PC-9 (cell line): ENCODE data around the gene IL1R1. TPM values are rescaled to one million over a fixed set of nuclear protein-coding genes. Genes with fewer than 3 reads are reported as not detected.

Experiments
- BruUV-seq: library from RNA; stranded (reverse); fragments of 400-500 nt; replicated peaks from 2 replicates; lab custom pipeline; 2021; lab: Mats Ljungman, UMichigan
- CTCF ChIA-PET: fragments of 300-600 bp; sonication (Branson Sonifier 250); formaldehyde crosslinking; loops from one replicate; lab custom pipeline; 2022; ENCODE audit warnings: antibody characterized with exemption; lab: Charles Lee
- POLR2A ChIA-PET: fragments of 300-600 bp; sonication (Branson Sonifier 250); formaldehyde crosslinking; loops from one replicate; lab custom pipeline; 2022; ENCODE audit warnings: antibody characterized with exemption; ENCODE audit not compliant: unreplicated experiment; lab: Charles Lee
- DNase-seq, 2 experiments: peaks; one replicate each; pipeline versions ENCODE4 v3.0.0 to v3.0.0-alpha.2; 2015 to 2022; ENCODE audit warnings: mixed read lengths in 1 of 2
- H2AFZ ChIP-seq: fragments of 200-600 bp; sonication (generic); 2 replicates; pipeline ENCODE4 v1.8.1; 2017; ENCODE audit warnings: antibody characterized with exemption
- H3F3A ChIP-seq: fragments of 200-600 bp; sonication (generic); 2 replicates; pipeline ENCODE4 v1.8.1; 2017; ENCODE audit warnings: antibody characterized with exemption, mild to moderate bottlenecking, low read depth; ENCODE audit not compliant: insufficient read depth
- H3K27ac ChIP-seq: fragments of 200-600 bp; sonication (generic); 2 replicates; pipeline ENCODE4 v1.6.1; 2016; ENCODE audit warnings: mixed run types
- H3K27me3 ChIP-seq: fragments of 200-600 bp; sonication (generic); 2 replicates; pipeline ENCODE4 v1.6.1; 2016; ENCODE audit warnings: low read depth, mixed run types; ENCODE audit not compliant: insufficient read depth
- H3K36me3 ChIP-seq: fragments of 200-600 bp; sonication (generic); 2 replicates; pipeline ENCODE4 v1.6.1; 2016; ENCODE audit warnings: low read depth, mixed run types
- H3K4me1 ChIP-seq: fragments of 200-600 bp; sonication (generic); replicated peaks from 2 replicates; pipeline ENCODE4 v1.6.1; 2016; ENCODE audit warnings: mixed run types; ENCODE audit not compliant: insufficient read depth
- H3K4me2 ChIP-seq: fragments of 200-600 bp; sonication (generic); 2 replicates; pipeline ENCODE4 v1.6.1; 2017; ENCODE audit warnings: mixed run types
- H3K4me3 ChIP-seq: fragments of 200-600 bp; sonication (generic); 2 replicates; pipeline ENCODE4 v1.6.1; 2016; ENCODE audit warnings: mixed run types
- H3K79me2 ChIP-seq: fragments of 200-600 bp; sonication (generic); 2 replicates; pipeline ENCODE4 v1.6.1; 2017; ENCODE audit warnings: low read depth, mixed run types
- H3K9me2 ChIP-seq: fragments of 200-600 bp; sonication (generic); 2 replicates; pipeline ENCODE4 v1.8.1; 2017; ENCODE audit warnings: mild to moderate bottlenecking; ENCODE audit not compliant: insufficient read depth
- H3K9me3 ChIP-seq: fragments of 200-600 bp; sonication (generic); 2 replicates; pipeline ENCODE4 v1.8.1; 2016; ENCODE audit warnings: low read depth; ENCODE audit not compliant: insufficient read depth
- H4K20me1 ChIP-seq: fragments of 200-600 bp; sonication (generic); 2 replicates; pipeline ENCODE4 v1.8.1; 2017; ENCODE audit not compliant: insufficient read depth
- EZH2 ChIP-seq: fragments of 200-600 bp; sonication (generic); IDR thresholded peaks from 2 replicates; pipeline ENCODE4 v1.8.0; 2017; ENCODE audit warnings: antibody characterized with exemption, low read depth
- intact Hi-C: fragments of 100-400 bp; cut with micrococcal nuclease; formaldehyde crosslinking; loops from one replicate; pipeline ENCODE4 v1.10.0; 2022; ENCODE audit not compliant: unreplicated experiment
- total RNA-seq: library from RNA; stranded (reverse); gene quantifications from 2 replicates; pipeline ENCODE4 v1.2.3, GENCODE V29; 2021
- TF ChIP-seq, protein P1 (sequence below): fragments of 200-600 bp; sonication (generic); conservative IDR thresholded peaks from 2 replicates; pipeline ENCODE4 v1.6.1; 2017; ENCODE audit warnings: mixed run types, antibody characterized with exemption, mild to moderate bottlenecking, moderate library complexity

IL1R1 gene
- total RNA-seq, 1 experiment from 2014 or later = 6.5 TPM

DNA sequence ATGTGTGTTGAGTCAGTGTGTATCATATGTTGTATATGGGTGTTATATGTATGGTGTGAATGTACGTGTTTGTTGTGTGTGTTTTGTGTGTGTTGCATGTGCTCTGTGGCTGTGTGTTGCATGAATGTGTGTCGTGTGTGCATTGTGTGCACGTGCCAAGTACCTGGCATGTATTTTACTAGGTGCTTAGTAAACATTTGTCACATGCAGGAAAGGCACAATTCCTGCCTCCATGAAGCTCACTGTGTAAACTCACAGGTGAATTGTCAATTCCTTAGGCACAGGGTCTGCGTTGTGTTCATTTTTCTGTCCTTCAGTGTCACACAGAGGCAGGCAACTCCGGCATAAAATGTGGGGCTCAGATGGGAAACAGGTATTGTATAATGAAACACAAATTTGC is 22.3 kb upstream of the IL1R1 start:
- no peak for DNase-seq
- no peaks in the 10 kb centered on the region for H3K27me3 ChIP-seq
- peaks cover 2% of the 10 kb centered on the region; the same call in 1 of the 2 replicates for H3K9me3 ChIP-seq
- H3K79me2 ChIP-seq = no peaks in the 10 kb centered on the region
- BruUV-seq = no TSS peak
- intact Hi-C loops = no loop called here
- no peak overlapping the region for H2AFZ ChIP-seq
- H3K4me3 ChIP-seq = no peak overlapping the region
- peaks cover 15% of the 10 kb centered on the region for H3F3A ChIP-seq
- POLR2A ChIA-PET = interaction anchor here (0.6 kb wide), 1 partner anchor 352 kb away, joined by 10 read pairs; no protein-coding TSS in a partner anchor
- H3K27ac ChIP-seq = no peak overlapping the region
- H3K9me2 ChIP-seq = no peaks in the 10 kb centered on the region
- CTCF ChIA-PET = no interaction called here
- H4K20me1 ChIP-seq = no peaks in the 10 kb centered on the region
- H3K4me1 ChIP-seq = peaks cover 20% of the 10 kb centered on the region
- H3K4me2 ChIP-seq = no peak overlapping the region
- no peaks in the 10 kb centered on the region for H3K36me3 ChIP-seq
- TF ChIP-seq, protein P1, sequence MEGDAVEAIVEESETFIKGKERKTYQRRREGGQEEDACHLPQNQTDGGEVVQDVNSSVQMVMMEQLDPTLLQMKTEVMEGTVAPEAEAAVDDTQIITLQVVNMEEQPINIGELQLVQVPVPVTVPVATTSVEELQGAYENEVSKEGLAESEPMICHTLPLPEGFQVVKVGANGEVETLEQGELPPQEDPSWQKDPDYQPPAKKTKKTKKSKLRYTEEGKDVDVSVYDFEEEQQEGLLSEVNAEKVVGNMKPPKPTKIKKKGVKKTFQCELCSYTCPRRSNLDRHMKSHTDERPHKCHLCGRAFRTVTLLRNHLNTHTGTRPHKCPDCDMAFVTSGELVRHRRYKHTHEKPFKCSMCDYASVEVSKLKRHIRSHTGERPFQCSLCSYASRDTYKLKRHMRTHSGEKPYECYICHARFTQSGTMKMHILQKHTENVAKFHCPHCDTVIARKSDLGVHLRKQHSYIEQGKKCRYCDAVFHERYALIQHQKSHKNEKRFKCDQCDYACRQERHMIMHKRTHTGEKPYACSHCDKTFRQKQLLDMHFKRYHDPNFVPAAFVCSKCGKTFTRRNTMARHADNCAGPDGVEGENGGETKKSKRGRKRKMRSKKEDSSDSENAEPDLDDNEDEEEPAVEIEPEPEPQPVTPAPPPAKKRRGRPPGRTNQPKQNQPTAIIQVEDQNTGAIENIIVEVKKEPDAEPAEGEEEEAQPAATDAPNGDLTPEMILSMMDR = no peak
- TF ChIP-seq EZH2 = no peak

DNA sequence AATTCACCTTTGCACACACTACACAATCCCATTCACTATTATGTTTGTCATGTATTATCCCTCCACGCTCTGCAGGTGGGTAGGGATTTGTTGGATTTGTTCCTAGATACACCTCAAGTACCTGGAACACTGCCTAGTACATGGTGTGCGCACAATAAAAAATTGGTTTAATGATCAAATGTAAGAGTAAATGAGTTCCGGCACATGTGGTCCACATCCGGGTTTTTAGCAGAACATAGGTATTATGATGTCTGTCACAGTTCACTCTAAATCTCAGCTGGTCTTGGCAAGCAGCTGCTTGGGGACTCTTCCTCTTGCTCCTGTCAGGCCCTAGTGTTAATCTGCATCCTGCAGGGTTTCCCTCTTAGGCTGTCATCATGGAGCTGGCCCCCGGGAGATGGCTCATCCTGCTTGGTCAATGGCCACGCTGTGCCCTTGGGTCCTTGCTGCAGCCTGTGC is 21.8 kb upstream of the IL1R1 start:
- TF ChIP-seq EZH2 = no peak
- TF ChIP-seq, protein P1 = no peak
- Histone ChIP-seq H3K79me2 (no peaks in the 10 kb centered on the region), H3K27ac (no peak overlapping the region), H2AFZ (no peak overlapping the region), H3K4me1 (peaks cover 20% of the 10 kb centered on the region), H3K4me2 (no peak overlapping the region), H3K27me3 (no peaks in the 10 kb centered on the region), H3K36me3 (no peaks in the 10 kb centered on the region), H3K4me3 (no peak overlapping the region), H3K9me3 (peaks cover 7% of the 10 kb centered on the region; the same call in 1 of the 2 replicates), H3F3A (peaks cover 15% of the 10 kb centered on the region), H3K9me2 (no peaks in the 10 kb centered on the region), H4K20me1 (no peaks in the 10 kb centered on the region)
- POLR2A ChIA-PET = interaction anchor here (0.6 kb wide), 1 partner anchor 353 kb away, joined by 10 read pairs; no protein-coding TSS in a partner anchor
- BruUV-seq = no TSS peak
- no peak for DNase-seq
- CTCF ChIA-PET = no interaction called here
- intact Hi-C loops = no loop called here

DNA sequence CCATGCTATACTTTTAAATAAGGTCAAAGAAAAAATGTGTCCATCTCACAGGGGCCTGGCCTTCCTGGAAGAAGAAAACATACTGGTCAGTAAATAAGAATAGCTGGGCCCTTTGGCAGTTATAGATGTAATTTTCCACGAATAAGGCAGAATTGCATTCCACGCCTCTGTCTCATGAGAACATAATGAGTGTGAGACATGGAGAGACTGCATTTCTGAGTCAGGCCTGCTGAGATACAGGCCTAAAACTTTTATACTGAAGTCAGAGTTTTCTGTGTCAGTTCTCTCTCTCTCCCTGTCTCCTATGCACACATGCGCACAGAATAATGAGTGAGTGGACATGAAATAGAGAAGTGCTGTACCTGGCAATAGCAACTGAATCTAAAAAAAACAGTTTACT is 20.4 kb upstream of the IL1R1 start:
- BruUV-seq = no TSS peak
- H3K27ac ChIP-seq = peak overlapping the region; percentile 71
- no peaks in the 10 kb centered on the region for H4K20me1 ChIP-seq
- CTCF ChIA-PET = no interaction called here
- H3K4me2 ChIP-seq = peak overlapping the region; percentile 27; the same call in 1 of the 2 replicates
- H3K4me3 ChIP-seq = no peak overlapping the region
- no peaks in the 10 kb centered on the region for H3K79me2 ChIP-seq
- peaks cover 18% of the 10 kb centered on the region for H3F3A ChIP-seq
- intact Hi-C loops = no loop called here
- POLR2A ChIA-PET = interaction anchor here (0.5 kb wide), 1 partner anchor 10 kb away, joined by 5 read pairs; no protein-coding TSS in a partner anchor
- DNase-seq = peak in 1 of 2 experiments; percentile 66
- H3K4me1 ChIP-seq = peaks cover 29% of the 10 kb centered on the region
- no peaks in the 10 kb centered on the region for H3K9me2 ChIP-seq
- peaks cover 11% of the 10 kb centered on the region; the same call in 1 of the 2 replicates for H3K9me3 ChIP-seq
- no peaks in the 10 kb centered on the region for H3K27me3 ChIP-seq
- TF ChIP-seq, protein P1 = no peak
- no peak for TF ChIP-seq EZH2
- no peak overlapping the region for H2AFZ ChIP-seq
- no peaks in the 10 kb centered on the region for H3K36me3 ChIP-seq
